Spleen (tissue), 11 donors: Measurements from ENCODE around the gene SAMD14. TPM values are rescaled to one million over a fixed set of nuclear protein-coding genes. Genes with fewer than 3 reads are reported as not detected.

Source experiments
- DNase-seq: peaks from one replicate; pipeline ENCODE4 v3.0.0-alpha.2; 2020
- H3K27ac ChIP-seq, 8 donors: fragments of 200-600 bp; sonication (generic) in 7 of 8; 1 replicate in 4 of 8; 2 replicates in 4 of 8; pipeline versions ENCODE4 v1.5.0 to v1.8.0; 2016 to 2021; ENCODE audit warnings: inconsistent platforms in 4 of 8, mild to moderate bottlenecking in 4 of 8, moderate library complexity in 1 of 8
- H3K27me3 ChIP-seq, 7 donors: fragments of 200-600 bp; sonication (generic) in 6 of 7; replicated peaks in 1 of 7; 1 replicate in 4 of 7; 2 replicates in 3 of 7; pipeline versions ENCODE4 v1.5.0 to v1.8.0; 2016 to 2021; ENCODE audit warnings: inconsistent platforms in 3 of 7, mild to moderate bottlenecking in 1 of 7
- H3K36me3 ChIP-seq, 6 donors: fragments of 200-600 bp; sonication (generic) in 5 of 6; 1 replicate in 4 of 6; 2 replicates in 2 of 6; pipeline versions ENCODE4 v1.5.0 to v1.8.0; 2016 to 2021; ENCODE audit warnings: inconsistent platforms in 2 of 6
- H3K4me1 ChIP-seq, 6 donors: fragments of 200-600 bp; sonication (generic) in 5 of 6; 1 replicate in 3 of 6; 2 replicates in 3 of 6; pipeline versions ENCODE4 v1.5.0 to v1.8.0; 2016 to 2021; ENCODE audit warnings: inconsistent platforms in 3 of 6
- H3K4me3 ChIP-seq, 8 donors: fragments of 200-600 bp; sonication (generic) in 7 of 8; 1 replicate in 4 of 8; 2 replicates in 4 of 8; pipeline versions ENCODE4 v1.5.0 to v1.8.0; 2016 to 2021; ENCODE audit warnings: inconsistent platforms in 4 of 8, mild to moderate bottlenecking in 4 of 8, moderate library complexity in 2 of 8
- H3K9me3 ChIP-seq, 8 donors: fragments of 200-600 bp; sonication (generic) in 7 of 8; 1 replicate in 4 of 8; 2 replicates in 4 of 8; pipeline versions ENCODE4 v1.5.0 to v1.8.0; 2016 to 2021; ENCODE audit warnings: inconsistent platforms in 4 of 8
- CTCF ChIP-seq, 11 experiments: fragments of 200-600 bp in 7 of 11; fragments of 450-650 bp in 4 of 11; sonication (generic) in 4 of 11; IDR thresholded peaks in 8 of 11; conservative IDR thresholded peaks in 3 of 11; 1 replicate in 7 of 11; 2 replicates in 4 of 11; pipeline versions ENCODE4 v1.4.0 to v1.8.0; 2016 to 2021; ENCODE audit warnings: antibody characterized with exemption in 11 of 11, inconsistent platforms in 4 of 11, mild to moderate bottlenecking in 1 of 11
- POLR2A ChIP-seq, 3 donors: fragments of 450-650 bp; IDR thresholded peaks; one replicate each; pipeline ENCODE4 v1.5.1; 2017; ENCODE audit warnings: antibody characterized with exemption in 3 of 3, mild to moderate bottlenecking in 1 of 3
- POLR2AphosphoS5 ChIP-seq, 3 donors: sonication (generic); formaldehyde crosslinking; IDR thresholded peaks; one replicate each; pipeline ENCODE4 v1.5.1; 2017; ENCODE audit warnings: antibody characterized with exemption in 3 of 3
- WGBS, 5 donors: extraction: QIAGEN DNeasy Blood & Tissue Kit in 3 of 5; methylation state at CpG; one replicate each; pipeline versions ENCODE4 v1.1.5 to v1.1.7; 2013 to 2018; 5-methylcytosine and 5-hydroxymethylcytosine counted together
- intact Hi-C: fragments of 100-400 bp; cut with DNase I; formaldehyde crosslinking; loops from one replicate; pipeline ENCODE4 v1.15.0; 2023; ENCODE audit warnings: low total_unique reads
- polyA plus RNA-seq, 3 donors: library from polyadenylated mRNA; stranded (reverse); fragments of 200-250 nt; gene quantifications; one replicate each; pipeline ENCODE4 v1.2.1, GENCODE V29; 2013
- total RNA-seq, 7 donors: library from RNA; depleted of rRNA in 3 of 7; stranded (reverse); fragments of >200 nt in 3 of 7; fragmentation: NEBNext Ultra II Directional in 4 of 7; extraction: Animal tissue kit (Norgen Biotek cat#: 25700) in 4 of 7; gene quantifications; one replicate each; pipeline versions ENCODE4 v1.1.0 to v1.2.1, GENCODE V29; 2016 to 2021
- donor health status: healthy with polysubstance abuse.
- donor health status: DM: no; HTN: no; CAD: no; lungs with moderate emphysema.
- donor health status: DM: no; HTN: no; CAD: no.
- donor health status: Bipolar disorder and iron deficiency.
- donor health status: healthy.
- donor health status: DM: no; HTN: no; CAD: no.
- donor health status: DM: yes; HTN: yes; CAD: no.

The SAMD14 gene
- total and polyA plus RNA-seq, 10 donors: 1.1 to 7.5 (median 2.1) TPM

- TF ChIP-seq POLR2AphosphoS5 (IDR thresholded peaks at IDR 0.05) (no peak), POLR2A (IDR thresholded peaks at IDR 0.05) (no peak), CTCF (IDR thresholded peaks at IDR 0.05 in 8 of 11, conservative IDR thresholded peaks at IDR 0.05 in 3 of 11) (no peak)
- WGBS, 5 donors: 52 to 80% (median 73%) methylated on average over 10 of the region's 10 CpGs
- H3K4me1 ChIP-seq: peaks cover 9 to 36% (median 19%) of the 10 kb centered on the region in 6 donors
- intact Hi-C loops: no loop called here
- no peak overlapping the region for H3K4me3 ChIP-seq
- peaks cover 0 to 4% (median 0%) of the 10 kb centered on the region in 7 donors for H3K27me3 ChIP-seq
- H3K36me3 ChIP-seq: no peaks in the 10 kb centered on the region
- no peak for DNase-seq
- no peaks in the 10 kb centered on the region for H3K9me3 ChIP-seq
- H3K27ac ChIP-seq: peak overlapping the region in 1 of 8 donors; percentile 21
Measured at GRCh38 chr17:50173335-50173941, 43.5 kb upstream of the SAMD14 start.

GRCh38 chr17:50172936-50173334 lies 43.0 kb upstream of the SAMD14 start:
- Histone ChIP-seq H3K9me3 (no peaks in the 10 kb centered on the region), H3K27ac (peak overlapping the region in 1 of 8 donors; percentile 21), H3K36me3 (no peaks in the 10 kb centered on the region), H3K4me1 (peaks cover 4 to 35% (median 14%) of the 10 kb centered on the region in 6 donors), H3K4me3 (no peak overlapping the region), H3K27me3 (peaks cover 0 to 7% (median 0%) of the 10 kb centered on the region in 7 donors)
- no peak for TF ChIP-seq CTCF (IDR thresholded peaks at IDR 0.05 in 8 of 11, conservative IDR thresholded peaks at IDR 0.05 in 3 of 11)
- no peak for TF ChIP-seq POLR2A (IDR thresholded peaks at IDR 0.05)
- TF ChIP-seq POLR2AphosphoS5 (IDR thresholded peaks at IDR 0.05): no peak
- DNase-seq: no peak
- 73 to 85% (median 85%) methylated on average over 6 of the region's 6 CpGs for WGBS, 5 donors
- intact Hi-C loops: no loop called here

GRCh38 chr17:50172130-50172529 lies 42.2 kb upstream of the SAMD14 start:
- no peak for TF ChIP-seq POLR2AphosphoS5 (IDR thresholded peaks at IDR 0.05)
- no peak for TF ChIP-seq CTCF (IDR thresholded peaks at IDR 0.05 in 8 of 11, conservative IDR thresholded peaks at IDR 0.05 in 3 of 11)
- TF ChIP-seq POLR2A (IDR thresholded peaks at IDR 0.05): no peak
- peaks cover 0 to 7% (median 0%) of the 10 kb centered on the region in 7 donors for H3K27me3 ChIP-seq
- no peak overlapping the region for H3K27ac ChIP-seq
- H3K36me3 ChIP-seq: no peaks in the 10 kb centered on the region
- H3K9me3 ChIP-seq: no peaks in the 10 kb centered on the region
- H3K4me1 ChIP-seq: peaks cover 0 to 27% (median 9%) of the 10 kb centered on the region in 6 donors
- intact Hi-C loops: no loop called here
- no peak overlapping the region for H3K4me3 ChIP-seq
- no peak for DNase-seq
- 90 to 97% (median 91%) methylated on average over 9 to 11 of the region's 11 CpGs for WGBS, 5 donors

- WGBS, 5 donors: 90 to 96% (median 93%) methylated on average over 14 to 17 of the region's 17 CpGs
- DNase-seq: no peak
- no peak for TF ChIP-seq POLR2AphosphoS5 (IDR thresholded peaks at IDR 0.05)
- TF ChIP-seq POLR2A (IDR thresholded peaks at IDR 0.05): no peak
- TF ChIP-seq CTCF (IDR thresholded peaks at IDR 0.05 in 8 of 11, conservative IDR thresholded peaks at IDR 0.05 in 3 of 11): no peak
- Histone ChIP-seq H3K4me3 (no peak overlapping the region), H3K4me1 (peaks cover 0 to 24% (median 8%) of the 10 kb centered on the region in 6 donors), H3K36me3 (no peaks in the 10 kb centered on the region), H3K27me3 (peaks cover 0 to 7% (median 0%) of the 10 kb centered on the region in 7 donors), H3K9me3 (no peaks in the 10 kb centered on the region), H3K27ac (no peak overlapping the region)
- intact Hi-C loops: no loop called here
Measured at GRCh38 chr17:50171371-50172071, 41.6 kb upstream of the SAMD14 start.
